Measurements from ENCODE around the gene RBPJL. TPM values are rescaled to one million over a fixed set of nuclear protein-coding genes. Genes with fewer than 3 reads are reported as not detected.

The RBPJL gene
- total RNA-seq, 2 experiments from 2014 or later: not detected

- TF ChIP-seq EZH2phosphoT487 (IDR thresholded peaks at IDR 0.05; ENCODE audit: borderline replicate concordance, low read depth, low read length): no peak
- TF ChIP-seq CTCF (conservative IDR thresholded peaks at IDR 0.05; ENCODE audit: low read length): no peak
- Histone ChIP-seq H3K9me3 (ENCODE audit: low read length) (no peaks in the 10 kb centered on the region), H3K79me2 (ENCODE audit: insufficient read depth, low read depth, low read length) (no peaks in the 10 kb centered on the region), H2AFZ (ENCODE audit: low read length) (no peak overlapping the region), H4K20me1 (ENCODE audit: insufficient read depth, low read length) (no peaks in the 10 kb centered on the region), H3K27ac (ENCODE audit: low read depth, low read length, poor library complexity, severe bottlenecking) (no peak overlapping the region), H3K36me3 (ENCODE audit: insufficient read depth, low read length) (no peaks in the 10 kb centered on the region), H3K4me1 (ENCODE audit: insufficient read depth, low read length, poor library complexity, severe bottlenecking) (no peaks in the 10 kb centered on the region), H3K9me2 (ENCODE audit: insufficient read depth, low read length) (no peaks in the 10 kb centered on the region), H3K4me3 (ENCODE audit: low read depth, low read length, poor library complexity, severe bottlenecking) (no peak overlapping the region), H3K4me2 (ENCODE audit: low read length) (no peak overlapping the region)
- no peak for DNase-seq (ENCODE audit: low spot score)
- intact Hi-C loops (cut with micrococcal nuclease; ENCODE audit: unreplicated experiment): no loop called here
- ChIA-PET CTCF (ENCODE audit: unreplicated experiment) (no interaction called here), POLR2A (no interaction called here)
- no TSS peak for BruUV-seq (replicated peaks)
These were observed 39.7 kb upstream of the RBPJL start for GRCh38 chr20:45266977-45267376.

- H3K4me3 ChIP-seq (ENCODE audit: low read depth, low read length, poor library complexity, severe bottlenecking): no peak overlapping the region
- H3K79me2 ChIP-seq (ENCODE audit: insufficient read depth, low read depth, low read length): no peaks in the 10 kb centered on the region
- no peaks in the 10 kb centered on the region for H3K9me2 ChIP-seq (ENCODE audit: insufficient read depth, low read length)
- POLR2A ChIA-PET: no interaction called here
- H3K36me3 ChIP-seq (ENCODE audit: insufficient read depth, low read length): no peaks in the 10 kb centered on the region
- H2AFZ ChIP-seq (ENCODE audit: low read length): no peak overlapping the region
- no peak overlapping the region for H3K27ac ChIP-seq (ENCODE audit: low read depth, low read length, poor library complexity, severe bottlenecking)
- H3K4me2 ChIP-seq (ENCODE audit: low read length): no peak overlapping the region
- CTCF ChIA-PET (ENCODE audit: unreplicated experiment): no interaction called here
- intact Hi-C loops (cut with micrococcal nuclease; ENCODE audit: unreplicated experiment): no loop called here
- TF ChIP-seq EZH2phosphoT487 (IDR thresholded peaks at IDR 0.05; ENCODE audit: borderline replicate concordance, low read depth, low read length) (no peak), CTCF (conservative IDR thresholded peaks at IDR 0.05; ENCODE audit: low read length) (no peak)
- H3K4me1 ChIP-seq (ENCODE audit: insufficient read depth, low read length, poor library complexity, severe bottlenecking): no peaks in the 10 kb centered on the region
- no peak for DNase-seq (ENCODE audit: low spot score)
- no TSS peak for BruUV-seq (replicated peaks)
- H3K9me3 ChIP-seq (ENCODE audit: low read length): no peaks in the 10 kb centered on the region
- H4K20me1 ChIP-seq (ENCODE audit: insufficient read depth, low read length): no peaks in the 10 kb centered on the region
These were observed 38.1 kb upstream of the RBPJL start for GRCh38 chr20:45268531-45268930.

GRCh38 chr20:45269056-45269455 is 37.6 kb upstream of the RBPJL start:
- no peaks in the 10 kb centered on the region for H3K79me2 ChIP-seq (ENCODE audit: insufficient read depth, low read depth, low read length)
- no peak overlapping the region for H3K4me2 ChIP-seq (ENCODE audit: low read length)
- no peaks in the 10 kb centered on the region for H3K9me3 ChIP-seq (ENCODE audit: low read length)
- ChIA-PET CTCF (ENCODE audit: unreplicated experiment) (no interaction called here), POLR2A (no interaction called here)
- TF ChIP-seq CTCF (conservative IDR thresholded peaks at IDR 0.05; ENCODE audit: low read length) (no peak), EZH2phosphoT487 (IDR thresholded peaks at IDR 0.05; ENCODE audit: borderline replicate concordance, low read depth, low read length) (no peak)
- DNase-seq (ENCODE audit: low spot score): no peak
- no peak overlapping the region for H3K4me3 ChIP-seq (ENCODE audit: low read depth, low read length, poor library complexity, severe bottlenecking)
- no peaks in the 10 kb centered on the region for H3K36me3 ChIP-seq (ENCODE audit: insufficient read depth, low read length)
- H4K20me1 ChIP-seq (ENCODE audit: insufficient read depth, low read length): no peaks in the 10 kb centered on the region
- no peak overlapping the region for H3K27ac ChIP-seq (ENCODE audit: low read depth, low read length, poor library complexity, severe bottlenecking)
- no peaks in the 10 kb centered on the region for H3K9me2 ChIP-seq (ENCODE audit: insufficient read depth, low read length)
- no peaks in the 10 kb centered on the region for H3K4me1 ChIP-seq (ENCODE audit: insufficient read depth, low read length, poor library complexity, severe bottlenecking)
- no TSS peak for BruUV-seq (replicated peaks)
- intact Hi-C loops (cut with micrococcal nuclease; ENCODE audit: unreplicated experiment): no loop called here
- no peak overlapping the region for H2AFZ ChIP-seq (ENCODE audit: low read length)

Data from OCI-LY7 (cell line).